GM19455 (cell line): ENCODE results near the gene GSTM3.
"Not testable (repeated sequence)": the region's sequence is repeated elsewhere in the genome, so short reads cannot be mapped to it uniquely, and the experiment has no call there.

Experiments used
- ATAC-seq: cut with Tn5 transposase; IDR thresholded peaks from one replicate; pipeline ENCODE4 v1.9.1; 2021; ENCODE audit not compliant: unreplicated experiment

GSTM3 gene

DNA sequence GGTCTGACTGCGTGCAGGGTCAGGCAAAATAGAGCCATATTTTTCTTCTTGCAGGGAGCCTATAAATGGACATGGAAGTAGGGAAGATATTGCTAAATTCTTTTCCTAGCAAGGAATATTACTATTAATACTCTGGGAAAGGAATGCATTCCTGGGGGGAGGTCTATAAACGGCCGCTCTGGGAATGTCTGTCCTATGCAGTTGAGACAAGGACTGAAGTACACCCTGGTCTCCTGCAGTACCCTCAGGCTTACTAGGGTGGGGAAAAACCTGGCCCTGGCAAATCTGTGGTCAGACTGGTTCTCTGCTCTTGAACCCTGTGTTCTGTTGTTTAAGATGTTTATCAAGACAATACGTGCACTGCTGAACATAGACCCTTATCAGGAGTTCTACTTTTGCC lies 31.9 kb downstream of the GSTM3 start:
- ATAC-seq, result not testable (repeated sequence)

- no peak for ATAC-seq
Measured at GRCh38 chr1:109705411-109705810, 35.4 kb downstream of the GSTM3 start.

DNA sequence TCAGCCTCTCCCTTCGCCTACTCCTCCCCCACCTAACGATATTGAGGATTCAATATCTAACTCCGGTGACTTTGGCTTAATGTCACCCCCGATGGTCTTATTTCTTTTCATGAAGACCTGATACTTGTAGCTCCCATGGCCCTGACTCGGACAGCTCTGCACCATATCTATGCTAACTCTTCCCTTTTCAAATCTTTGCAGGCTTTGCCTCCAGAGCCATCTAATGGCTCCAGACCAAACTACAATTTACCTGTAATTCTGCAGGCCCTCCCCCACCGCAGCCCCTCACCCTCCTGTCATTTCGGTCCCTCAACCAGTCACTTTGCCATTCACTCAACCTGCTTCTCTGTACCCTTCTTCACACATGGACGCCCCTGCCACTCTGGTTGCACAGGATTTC lies 36.7 kb downstream of the GSTM3 start:
- no peak for ATAC-seq

DNA sequence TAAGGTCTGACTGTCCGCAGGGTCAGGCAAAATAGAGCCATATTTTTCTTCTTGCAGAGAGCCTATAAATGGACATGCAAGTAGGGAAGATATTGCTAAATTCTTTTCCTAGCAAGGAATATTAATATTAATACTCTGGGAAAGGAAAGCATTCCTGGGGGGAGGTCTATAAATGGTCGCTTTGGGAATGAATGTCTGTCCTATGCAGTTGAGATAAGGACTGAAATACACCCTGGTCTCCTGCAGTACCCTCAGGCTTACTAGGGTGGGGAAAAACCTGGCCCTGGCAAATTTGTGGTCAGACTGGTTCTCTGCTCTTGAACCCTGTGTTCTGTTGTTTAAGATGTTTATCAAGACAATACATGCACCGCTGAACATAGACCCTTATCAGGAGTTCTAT lies 37.9 kb downstream of the GSTM3 start:
- not testable (repeated sequence) for ATAC-seq

GRCh38 chr1:109697861-109698260 lies 43.0 kb downstream of the GSTM3 start:
- not testable (repeated sequence) for ATAC-seq

DNA sequence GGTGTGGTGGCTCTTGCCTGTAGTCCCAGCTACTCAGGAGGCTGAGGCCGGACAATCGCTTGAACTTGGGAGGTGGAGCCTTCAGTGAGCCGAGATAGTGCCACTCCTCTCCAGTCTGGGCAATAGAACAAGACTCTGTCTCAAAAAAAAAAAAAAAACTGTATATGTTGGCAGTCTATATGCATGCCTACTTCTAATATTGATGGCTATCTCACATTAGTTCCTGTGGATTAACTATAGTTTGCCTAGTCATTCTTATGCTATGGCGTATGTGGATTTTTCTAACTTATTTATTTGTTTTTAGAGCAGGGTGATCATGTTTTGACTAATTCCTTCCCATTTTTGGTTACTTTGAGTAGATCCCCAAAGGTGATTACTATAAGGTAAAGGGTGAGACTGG lies 43.8 kb downstream of the GSTM3 start:
- ATAC-seq, result no peak

GRCh38 chr1:109695138-109695537 lies 45.7 kb downstream of the GSTM3 start:
- ATAC-seq, result not testable (repeated sequence)

GRCh38 chr1:109694400-109694799 lies 46.4 kb downstream of the GSTM3 start:
- ATAC-seq, result not testable (repeated sequence)

DNA sequence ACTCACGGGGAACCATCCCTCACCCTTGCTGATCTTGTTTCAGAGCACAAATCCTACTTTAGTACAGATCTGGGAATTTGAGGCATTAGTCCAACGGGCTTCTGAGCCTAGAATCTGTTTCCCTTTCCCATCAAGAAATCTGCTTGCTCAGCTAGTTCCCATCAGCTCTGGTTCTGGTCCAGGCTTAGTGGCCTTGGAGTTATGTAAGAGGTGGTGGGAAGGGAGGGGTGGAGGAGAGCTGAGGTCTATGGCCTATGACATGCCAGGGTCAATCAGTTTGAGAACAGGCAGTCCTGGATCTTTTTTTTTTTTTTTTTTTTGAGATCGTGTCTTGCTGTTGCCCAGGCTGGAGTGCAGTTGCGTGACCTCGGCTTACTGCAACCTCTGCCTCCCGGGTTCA lies 49.1 kb downstream of the GSTM3 start:
- no peak for ATAC-seq

- no peak for ATAC-seq
Measured at GRCh38 chr1:109689844-109690405, 50.9 kb downstream of the GSTM3 start.

- peak; percentile 97 for ATAC-seq
Measured at GRCh38 chr1:109687641-109688499, 53.0 kb downstream of the GSTM3 start, which contains the start of gene GSTM1. TSS of gene GSTM1 (plus strand) at chr1:109687817. CDS start at chr1:109687874, 57 bp downstream.

DNA sequence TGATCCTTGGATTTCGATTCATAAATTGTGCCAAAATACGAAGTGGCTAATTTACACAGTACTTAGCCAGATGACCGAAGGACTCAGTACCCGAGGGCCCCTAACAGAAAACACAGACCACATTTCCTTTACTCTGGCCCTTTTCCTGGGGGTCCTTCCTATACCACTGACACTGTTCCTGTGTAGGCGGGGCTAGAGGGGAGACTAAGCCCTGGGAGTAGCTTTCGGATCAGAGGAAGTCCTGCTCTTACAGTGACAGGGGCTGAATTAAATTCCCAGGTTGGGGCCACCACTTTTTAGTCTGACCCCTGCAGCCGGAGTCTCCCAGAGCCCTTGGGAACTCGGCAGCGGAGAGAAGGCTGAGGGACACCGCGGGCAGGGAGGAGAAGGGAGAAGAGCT lies 53.7 kb downstream of the GSTM3 start:
- peak; percentile 16 for ATAC-seq

- ATAC-seq, result not testable (repeated sequence)
Measured at GRCh38 chr1:109685890-109686289, 54.9 kb downstream of the GSTM3 start.

DNA sequence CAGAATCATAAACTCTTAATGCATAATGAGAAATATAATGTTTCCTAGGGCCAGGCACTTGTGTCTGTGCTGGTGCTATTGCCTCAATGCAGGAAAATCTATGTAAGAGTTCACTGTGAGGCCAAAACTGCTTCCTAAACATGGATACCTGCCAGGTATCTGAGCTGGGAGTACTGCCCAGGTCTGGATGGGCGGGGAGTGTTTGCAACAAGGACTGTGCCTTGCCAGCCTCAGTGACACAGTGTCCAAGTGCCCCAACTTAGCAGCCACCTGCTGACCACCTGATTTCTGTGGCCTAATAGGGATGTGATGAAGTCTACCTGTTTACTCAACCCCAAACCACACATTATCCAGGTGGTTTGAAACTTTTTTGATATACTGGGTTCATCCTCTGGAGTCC lies 55.4 kb downstream of the GSTM3 start:
- ATAC-seq, result not testable (repeated sequence)

GRCh38 chr1:109684777-109685176 lies 56.1 kb downstream of the GSTM3 start:
- ATAC-seq, result not testable (repeated sequence)
